ENCODE measurements around the gene CDH4. TPM values are rescaled to one million over a fixed set of nuclear protein-coding genes. Genes with fewer than 3 reads are reported as not detected.

CDH4 gene
- total and polyA plus RNA-seq, 2 of the 4 experiments (the other 2 are of a cell fraction): 1.6 to 3.5 TPM

DNA sequence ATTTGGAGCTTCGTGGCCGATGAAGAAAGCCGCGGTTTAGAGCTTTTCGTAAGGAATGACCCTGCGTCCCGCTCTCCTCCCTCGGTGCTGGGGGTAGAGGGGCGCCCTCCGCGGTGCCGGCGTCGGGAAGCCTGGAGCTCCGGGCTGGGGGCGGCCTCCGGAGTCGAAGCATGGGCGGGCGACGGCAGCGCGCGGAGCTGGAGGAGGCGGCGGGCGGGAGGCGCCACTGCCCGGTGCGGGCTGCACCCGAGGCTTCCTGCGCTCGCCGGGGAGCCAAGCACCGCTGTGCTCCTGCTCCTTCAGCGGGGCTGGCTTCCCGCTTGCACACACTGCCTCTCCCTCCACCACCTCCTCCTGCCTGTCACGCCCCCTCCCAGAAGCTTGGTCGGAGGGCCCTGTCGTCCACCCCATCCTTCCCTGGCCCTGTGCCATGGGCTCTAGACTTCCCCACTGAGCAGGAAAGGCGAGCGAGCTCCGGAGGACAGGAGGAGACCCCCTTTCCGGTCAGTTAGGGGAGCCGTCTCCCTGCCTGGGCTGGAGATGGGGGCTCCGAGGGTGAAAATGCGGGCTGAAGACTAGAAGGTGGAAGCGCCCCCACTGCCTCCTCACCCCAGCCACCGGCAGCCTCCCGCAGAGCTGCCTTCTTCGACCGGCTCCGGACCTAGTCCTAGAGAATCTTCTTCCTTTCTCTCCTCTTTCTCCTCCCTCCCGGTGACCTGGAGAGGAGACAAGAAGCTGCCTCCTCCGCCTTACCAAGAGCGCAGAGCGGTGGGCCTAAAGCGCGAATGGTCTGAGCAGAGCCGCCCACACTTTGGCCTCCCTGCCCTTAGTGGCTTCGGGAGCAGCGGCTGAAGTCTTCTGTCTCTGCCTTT lies 1.8 kb downstream of the CDH4 start:
- Histone ChIP-seq H3K4me1 (ENCODE audit: control insufficient read depth, insufficient read depth, low read length) (peaks cover 6% of the 10 kb centered on the region; the same call in 1 of the 2 replicates), H2BK15ac (ENCODE audit: low read depth, low read length) (peak overlapping the region; percentile 57; the same call in 1 of the 3 replicates), H3K18ac (ENCODE audit: low read depth, low read length) (no peak overlapping the region), H3K56ac (ENCODE audit: extremely low read depth, insufficient read depth, low read length) (no peak overlapping the region), H3K23ac (ENCODE audit: low read depth, low read length) (0 out of 2 replicates have a peak overlapping the region, but pooled peaks have one; percentile 66), H4K91ac (ENCODE audit: insufficient read depth, low read depth, low read length) (no peak overlapping the region; the same call in 1 of the 2 replicates), H3K27me3 (ENCODE audit: control insufficient read depth, insufficient read depth, low read length) (peaks cover 19% of the 10 kb centered on the region), H2AK5ac (ENCODE audit: low read depth, low read length) (peak overlapping the region; percentile 28; the same call in 1 of the 2 replicates), H2AFZ (replicated peaks; ENCODE audit: low read length, poor library complexity) (peak overlapping the region; percentile 87), H2AK9ac (replicated peaks; ENCODE audit: low read depth, low read length, poor library complexity) (peak overlapping the region; percentile 79), H3K4me2 (ENCODE audit: low read depth, low read length) (peak overlapping the region; percentile 88), H2BK20ac (ENCODE audit: low read depth, low read length) (peak overlapping the region; percentile 42; the same call in 1 of the 2 replicates), H3K36me3 (ENCODE audit: control insufficient read depth, insufficient read depth, low read length) (no peaks in the 10 kb centered on the region; the same call in 1 of the 2 replicates), H3K4me3 (ENCODE audit: insufficient read depth, low read depth, low read length) (peak overlapping the region; percentile 55), H3K79me1 (ENCODE audit: low read depth in 1 of 2, low read length in 2 of 2) (peaks cover 0 to 9% of the 10 kb centered on the region in 2 experiments; a peak in 1 of 4 replicates), H4K8ac (ENCODE audit: low read depth in 2 of 2, low read length in 2 of 2) (peak overlapping the region; percentile 41 to 67; a peak in 3 of 4 replicates), H3K9me3 (ENCODE audit: control insufficient read depth, insufficient read depth, low read length) (no peaks in the 10 kb centered on the region), H2BK120ac (ENCODE audit: low read depth, low read length) (peak overlapping the region; percentile 76; the same call in 1 of the 2 replicates), H3K14ac (replicated peaks; ENCODE audit: low read depth, low read length) (peak overlapping the region; percentile 48; the same call in 1 of the 2 replicates), H4K5ac (ENCODE audit: low read depth, low read length) (peak overlapping the region; percentile 28; the same call in 1 of the 2 replicates), H3K4ac (ENCODE audit: low read depth, low read length) (peak overlapping the region; percentile 82), H2BK5ac (ENCODE audit: low read depth, low read length, poor library complexity, severe bottlenecking) (no peak overlapping the region), H3K9ac (ENCODE audit: low read depth, low read length) (peak overlapping the region; percentile 34; the same call in 1 of the 2 replicates), H3K27ac (ENCODE audit: insufficient read depth, low read length) (peak overlapping the region; percentile 4; the same call in 1 of the 2 replicates), H4K20me1 (ENCODE audit: insufficient read depth, low read length) (no peaks in the 10 kb centered on the region), H3K9me1 (ENCODE audit: insufficient read depth, low read length) (0 out of 2 replicates have a peak, but pooled peaks cover 2% of the 10 kb centered on the region)
- ATAC-seq (ENCODE audit: low read depth): peak; percentile 44
- in situ Hi-C loops (cut with MboI; ENCODE audit: low sequenced_read_pairs) (loop anchor here (25.0 kb wide), 1 partner anchor 633 kb away; no protein-coding TSS in a partner anchor), intact Hi-C loops (cut with micrococcal nuclease) (loop anchor here (10.0 kb wide), 1 partner anchor 1199 kb away; no protein-coding TSS in a partner anchor), dilution Hi-C loops (cut with HindIII; ENCODE audit: low sequenced_read_pairs, unreplicated experiment) (no loop called here)
- ChIA-PET POLR2A (ENCODE audit: unreplicated experiment) (no interaction called here), CTCF (interaction anchor here (1.0 to 1.5 kb wide), 3 partner anchors 9 to 1043 kb away, joined by 4 to 6 read pairs (median 5); no protein-coding TSS in a partner anchor)
- no TSS peak for BruUV-seq (replicated peaks)
- 3% methylated on average over 16 of the region's 62 CpGs; no CpG with 5 or more reads in 1 of the 2 experiments for WGBS, 2 experiments (ENCODE audit: extremely low coverage in 2 of 2, insufficient read length in 1 of 2)
- DNase-seq: peak; percentile 27
- TF ChIP-seq MAFK (IDR thresholded peaks at IDR 0.05; ENCODE audit: low read depth, low read length) (no peak), MXI1 (IDR thresholded peaks at IDR 0.05; ENCODE audit: borderline replicate concordance, low read depth, low read length) (no peak), NFE2L2 (IDR thresholded peaks at IDR 0.05; ENCODE audit: low read depth, low read length) (no peak), RCOR1 (IDR thresholded peaks at IDR 0.05; ENCODE audit: insufficient replicate concordance, low read length) (no peak), SMC3 (IDR thresholded peaks at IDR 0.05; ENCODE audit: low read depth, low read length) (no peak), MAZ (IDR thresholded peaks at IDR 0.05; ENCODE audit: borderline replicate concordance, low read depth, low read length) (no peak), POLR2A (IDR thresholded peaks at IDR 0.05; ENCODE audit: low read depth, low read length) (no peak), FOS (IDR thresholded peaks at IDR 0.05; ENCODE audit: low read depth, low read length) (no peak), CEBPB (IDR thresholded peaks at IDR 0.05; ENCODE audit: low read depth, low read length) (no peak)
- TF ChIP-seq, protein P1, sequence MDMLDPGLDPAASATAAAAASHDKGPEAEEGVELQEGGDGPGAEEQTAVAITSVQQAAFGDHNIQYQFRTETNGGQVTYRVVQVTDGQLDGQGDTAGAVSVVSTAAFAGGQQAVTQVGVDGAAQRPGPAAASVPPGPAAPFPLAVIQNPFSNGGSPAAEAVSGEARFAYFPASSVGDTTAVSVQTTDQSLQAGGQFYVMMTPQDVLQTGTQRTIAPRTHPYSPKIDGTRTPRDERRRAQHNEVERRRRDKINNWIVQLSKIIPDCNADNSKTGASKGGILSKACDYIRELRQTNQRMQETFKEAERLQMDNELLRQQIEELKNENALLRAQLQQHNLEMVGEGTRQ (IDR thresholded peaks at IDR 0.05; ENCODE audit: low read depth, low read length): no peak
- TF ChIP-seq, protein P2, sequence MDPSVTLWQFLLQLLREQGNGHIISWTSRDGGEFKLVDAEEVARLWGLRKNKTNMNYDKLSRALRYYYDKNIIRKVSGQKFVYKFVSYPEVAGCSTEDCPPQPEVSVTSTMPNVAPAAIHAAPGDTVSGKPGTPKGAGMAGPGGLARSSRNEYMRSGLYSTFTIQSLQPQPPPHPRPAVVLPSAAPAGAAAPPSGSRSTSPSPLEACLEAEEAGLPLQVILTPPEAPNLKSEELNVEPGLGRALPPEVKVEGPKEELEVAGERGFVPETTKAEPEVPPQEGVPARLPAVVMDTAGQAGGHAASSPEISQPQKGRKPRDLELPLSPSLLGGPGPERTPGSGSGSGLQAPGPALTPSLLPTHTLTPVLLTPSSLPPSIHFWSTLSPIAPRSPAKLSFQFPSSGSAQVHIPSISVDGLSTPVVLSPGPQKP (IDR thresholded peaks at IDR 0.05; ENCODE audit: borderline replicate concordance, low read depth, low read length): no peak
- TF ChIP-seq, protein P3, sequence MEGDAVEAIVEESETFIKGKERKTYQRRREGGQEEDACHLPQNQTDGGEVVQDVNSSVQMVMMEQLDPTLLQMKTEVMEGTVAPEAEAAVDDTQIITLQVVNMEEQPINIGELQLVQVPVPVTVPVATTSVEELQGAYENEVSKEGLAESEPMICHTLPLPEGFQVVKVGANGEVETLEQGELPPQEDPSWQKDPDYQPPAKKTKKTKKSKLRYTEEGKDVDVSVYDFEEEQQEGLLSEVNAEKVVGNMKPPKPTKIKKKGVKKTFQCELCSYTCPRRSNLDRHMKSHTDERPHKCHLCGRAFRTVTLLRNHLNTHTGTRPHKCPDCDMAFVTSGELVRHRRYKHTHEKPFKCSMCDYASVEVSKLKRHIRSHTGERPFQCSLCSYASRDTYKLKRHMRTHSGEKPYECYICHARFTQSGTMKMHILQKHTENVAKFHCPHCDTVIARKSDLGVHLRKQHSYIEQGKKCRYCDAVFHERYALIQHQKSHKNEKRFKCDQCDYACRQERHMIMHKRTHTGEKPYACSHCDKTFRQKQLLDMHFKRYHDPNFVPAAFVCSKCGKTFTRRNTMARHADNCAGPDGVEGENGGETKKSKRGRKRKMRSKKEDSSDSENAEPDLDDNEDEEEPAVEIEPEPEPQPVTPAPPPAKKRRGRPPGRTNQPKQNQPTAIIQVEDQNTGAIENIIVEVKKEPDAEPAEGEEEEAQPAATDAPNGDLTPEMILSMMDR (conservative IDR thresholded peaks at IDR 0.05; ENCODE audit: low read depth, low read length): no peak

Measured in IMR-90 (cell line).